Spleen (tissue), 11 donors: ENCODE measurements around the gene FBXO10. TPM values are rescaled to one million over a fixed set of nuclear protein-coding genes. Genes with fewer than 3 reads are reported as not detected.
A peak's percentile ranks its signal among the peaks of the same experiment; 100 is the strongest.

Experiments
- DNase-seq: peaks from one replicate; pipeline ENCODE4 v3.0.0-alpha.2; 2020
- H3K27ac ChIP-seq, 8 donors: fragments of 200-600 bp; sonication (generic) in 7 of 8; 1 replicate in 4 of 8; 2 replicates in 4 of 8; pipeline versions ENCODE4 v1.5.0 to v1.8.0; 2016 to 2021; ENCODE audit warnings: inconsistent platforms in 4 of 8, mild to moderate bottlenecking in 4 of 8, moderate library complexity in 1 of 8
- H3K27me3 ChIP-seq, 7 donors: fragments of 200-600 bp; sonication (generic) in 6 of 7; replicated peaks in 1 of 7; 1 replicate in 4 of 7; 2 replicates in 3 of 7; pipeline versions ENCODE4 v1.5.0 to v1.8.0; 2016 to 2021; ENCODE audit warnings: inconsistent platforms in 3 of 7, mild to moderate bottlenecking in 1 of 7
- H3K36me3 ChIP-seq, 6 donors: fragments of 200-600 bp; sonication (generic) in 5 of 6; 1 replicate in 4 of 6; 2 replicates in 2 of 6; pipeline versions ENCODE4 v1.5.0 to v1.8.0; 2016 to 2021; ENCODE audit warnings: inconsistent platforms in 2 of 6
- H3K4me1 ChIP-seq, 6 donors: fragments of 200-600 bp; sonication (generic) in 5 of 6; 1 replicate in 3 of 6; 2 replicates in 3 of 6; pipeline versions ENCODE4 v1.5.0 to v1.8.0; 2016 to 2021; ENCODE audit warnings: inconsistent platforms in 3 of 6
- H3K4me3 ChIP-seq, 8 donors: fragments of 200-600 bp; sonication (generic) in 7 of 8; 1 replicate in 4 of 8; 2 replicates in 4 of 8; pipeline versions ENCODE4 v1.5.0 to v1.8.0; 2016 to 2021; ENCODE audit warnings: inconsistent platforms in 4 of 8, mild to moderate bottlenecking in 4 of 8, moderate library complexity in 2 of 8
- H3K9me3 ChIP-seq, 8 donors: fragments of 200-600 bp; sonication (generic) in 7 of 8; 1 replicate in 4 of 8; 2 replicates in 4 of 8; pipeline versions ENCODE4 v1.5.0 to v1.8.0; 2016 to 2021; ENCODE audit warnings: inconsistent platforms in 4 of 8
- CTCF ChIP-seq, 11 experiments: fragments of 200-600 bp in 7 of 11; fragments of 450-650 bp in 4 of 11; sonication (generic) in 4 of 11; IDR thresholded peaks in 8 of 11; conservative IDR thresholded peaks in 3 of 11; 1 replicate in 7 of 11; 2 replicates in 4 of 11; pipeline versions ENCODE4 v1.4.0 to v1.8.0; 2016 to 2021; ENCODE audit warnings: antibody characterized with exemption in 11 of 11, inconsistent platforms in 4 of 11, mild to moderate bottlenecking in 1 of 11
- POLR2A ChIP-seq, 3 donors: fragments of 450-650 bp; IDR thresholded peaks; one replicate each; pipeline ENCODE4 v1.5.1; 2017; ENCODE audit warnings: antibody characterized with exemption in 3 of 3, mild to moderate bottlenecking in 1 of 3
- POLR2AphosphoS5 ChIP-seq, 3 donors: sonication (generic); formaldehyde crosslinking; IDR thresholded peaks; one replicate each; pipeline ENCODE4 v1.5.1; 2017; ENCODE audit warnings: antibody characterized with exemption in 3 of 3
- WGBS, 5 donors: extraction: QIAGEN DNeasy Blood & Tissue Kit in 3 of 5; methylation state at CpG; one replicate each; pipeline versions ENCODE4 v1.1.5 to v1.1.7; 2013 to 2018; 5-methylcytosine and 5-hydroxymethylcytosine counted together
- intact Hi-C: fragments of 100-400 bp; cut with DNase I; formaldehyde crosslinking; loops from one replicate; pipeline ENCODE4 v1.15.0; 2023; ENCODE audit warnings: low total_unique reads
- polyA plus RNA-seq, 3 donors: library from polyadenylated mRNA; stranded (reverse); fragments of 200-250 nt; gene quantifications; one replicate each; pipeline ENCODE4 v1.2.1, GENCODE V29; 2013
- total RNA-seq, 7 donors: library from RNA; depleted of rRNA in 3 of 7; stranded (reverse); fragments of >200 nt in 3 of 7; fragmentation: NEBNext Ultra II Directional in 4 of 7; extraction: Animal tissue kit (Norgen Biotek cat#: 25700) in 4 of 7; gene quantifications; one replicate each; pipeline versions ENCODE4 v1.1.0 to v1.2.1, GENCODE V29; 2016 to 2021
- donor health status: healthy with polysubstance abuse.
- donor health status: DM: no; HTN: no; CAD: no; lungs with moderate emphysema.
- donor health status: DM: no; HTN: no; CAD: no.
- donor health status: Bipolar disorder and iron deficiency.
- donor health status: healthy.
- donor health status: DM: no; HTN: no; CAD: no.
- donor health status: DM: yes; HTN: yes; CAD: no.

FBXO10 gene
- total and polyA plus RNA-seq, 10 donors, result 3.2 to 36.9 (median 18.6) TPM

GRCh38 chr9:37564916-37565315, 11.3 kb downstream of the FBXO10 start:
- no peak for TF ChIP-seq POLR2A (IDR thresholded peaks at IDR 0.05)
- no peak for TF ChIP-seq POLR2AphosphoS5 (IDR thresholded peaks at IDR 0.05)
- H3K27ac ChIP-seq, result peak overlapping the region in 4 of 8 donors; percentile 42 to 73 (median 64)
- H3K9me3 ChIP-seq, result peaks cover 0 to 20% (median 13%) of the 10 kb centered on the region in 8 donors
- DNase-seq, result no peak
- no peak overlapping the region for H3K4me3 ChIP-seq
- H3K36me3 ChIP-seq, result peaks cover 0 to 11% (median 0%) of the 10 kb centered on the region in 6 donors
- intact Hi-C loops, result no loop called here
- H3K4me1 ChIP-seq, result peaks cover 0 to 58% (median 20%) of the 10 kb centered on the region in 6 donors
- H3K27me3 ChIP-seq, result no peaks in the 10 kb centered on the region
- 71 to 88% (median 80%) methylated on average over 4 of the region's 4 CpGs for WGBS, 5 donors

DNA sequence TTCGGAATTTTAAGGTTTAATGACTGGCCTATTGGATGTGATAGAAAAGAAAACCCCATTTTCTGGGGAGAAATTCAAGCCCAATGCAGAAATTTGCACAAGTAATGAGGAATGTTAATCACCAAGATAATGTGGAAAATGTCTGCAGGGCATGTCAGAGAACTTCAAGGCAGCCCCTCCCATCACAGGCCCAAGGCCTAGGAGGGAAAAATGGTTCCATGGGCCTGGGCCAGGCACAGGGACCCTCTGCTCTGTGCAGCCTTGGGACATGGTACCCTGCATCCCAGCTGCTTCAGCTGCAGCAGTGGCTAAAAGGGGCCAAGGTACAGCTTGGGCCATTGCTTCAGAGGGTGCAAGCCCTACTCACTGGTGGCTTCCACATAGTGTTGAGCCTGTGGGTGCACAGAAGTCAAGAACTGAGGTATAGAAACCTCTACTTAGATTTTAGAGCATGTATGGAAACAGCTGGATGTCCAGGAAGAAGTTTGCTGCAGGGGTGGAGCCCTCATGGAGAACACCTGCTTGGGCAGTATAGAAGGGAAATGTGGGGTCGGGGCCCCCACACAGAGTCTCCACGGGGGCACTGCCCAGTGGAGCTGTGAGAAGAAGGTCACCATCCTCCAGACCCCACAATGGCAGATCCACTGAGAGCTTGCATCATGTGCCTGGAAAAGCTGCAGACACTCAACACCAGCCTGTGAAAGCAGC, 12.2 kb downstream of the FBXO10 start:
- DNase-seq, result no peak
- Histone ChIP-seq H3K27me3 (no peaks in the 10 kb centered on the region), H3K9me3 (peaks cover 0 to 20% (median 13%) of the 10 kb centered on the region in 8 donors), H3K27ac (no peak overlapping the region), H3K4me3 (no peak overlapping the region), H3K36me3 (peaks cover 0 to 17% (median 0%) of the 10 kb centered on the region in 6 donors), H3K4me1 (peaks cover 0 to 58% (median 20%) of the 10 kb centered on the region in 6 donors)
- WGBS, 5 donors, result 62 to 80% (median 67%) methylated on average over 3 of the region's 3 CpGs
- intact Hi-C loops, result no loop called here
- TF ChIP-seq CTCF (IDR thresholded peaks at IDR 0.05 in 8 of 11, conservative IDR thresholded peaks at IDR 0.05 in 3 of 11), result no peak
- TF ChIP-seq POLR2AphosphoS5 (IDR thresholded peaks at IDR 0.05), result no peak
- TF ChIP-seq POLR2A (IDR thresholded peaks at IDR 0.05), result no peak

- no peak for DNase-seq
- TF ChIP-seq POLR2A (IDR thresholded peaks at IDR 0.05) (no peak), CTCF (IDR thresholded peaks at IDR 0.05 in 8 of 11, conservative IDR thresholded peaks at IDR 0.05 in 3 of 11) (no peak), POLR2AphosphoS5 (IDR thresholded peaks at IDR 0.05) (no peak)
- H3K9me3 ChIP-seq, result peaks cover 0 to 20% (median 13%) of the 10 kb centered on the region in 8 donors
- H3K36me3 ChIP-seq, result peaks cover 0 to 17% (median 0%) of the 10 kb centered on the region in 6 donors
- peaks cover 0 to 51% (median 20%) of the 10 kb centered on the region in 6 donors for H3K4me1 ChIP-seq
- intact Hi-C loops, result no loop called here
- 71 to 85% (median 74%) methylated on average over 1 of the region's 1 CpG for WGBS, 5 donors
- H3K4me3 ChIP-seq, result no peak overlapping the region
- no peak overlapping the region for H3K27ac ChIP-seq
- H3K27me3 ChIP-seq, result no peaks in the 10 kb centered on the region
Observed at GRCh38 chr9:37562826-37563225, 13.4 kb downstream of the FBXO10 start.

GRCh38 chr9:37561682-37562081, 14.5 kb downstream of the FBXO10 start:
- 43 to 79% (median 75%) methylated on average over 2 of the region's 2 CpGs for WGBS, 5 donors
- intact Hi-C loops, result no loop called here
- Histone ChIP-seq H3K36me3 (peaks cover 0 to 17% (median 0%) of the 10 kb centered on the region in 6 donors), H3K4me1 (peaks cover 0 to 40% (median 17%) of the 10 kb centered on the region in 6 donors), H3K27me3 (no peaks in the 10 kb centered on the region), H3K27ac (peak overlapping the region in 2 of 8 donors; percentile 28), H3K9me3 (peaks cover 0 to 20% (median 13%) of the 10 kb centered on the region in 8 donors), H3K4me3 (no peak overlapping the region)
- no peak for TF ChIP-seq POLR2AphosphoS5 (IDR thresholded peaks at IDR 0.05)
- TF ChIP-seq CTCF (IDR thresholded peaks at IDR 0.05 in 8 of 11, conservative IDR thresholded peaks at IDR 0.05 in 3 of 11), result no peak
- no peak for TF ChIP-seq POLR2A (IDR thresholded peaks at IDR 0.05)
- no peak for DNase-seq
